GM19467 (cell line): ENCODE data around the gene DBH.
"Not testable (repeated sequence)": the region's sequence is repeated elsewhere in the genome, so short reads cannot be mapped to it uniquely, and the experiment has no call there.

Experiments used
- ATAC-seq: cut with Tn5 transposase; IDR thresholded peaks from one replicate; pipeline ENCODE4 v1.9.1; 2021; ENCODE audit warnings: mild to moderate bottlenecking, moderate library complexity; ENCODE audit not compliant: unreplicated experiment

The DBH gene

GRCh38 chr9:133664173-133665050 is 28.2 kb downstream of the DBH start:
- no peak for ATAC-seq

- ATAC-seq = no peak
Measured at GRCh38 chr9:133665096-133665495, 28.9 kb downstream of the DBH start.

- no peak for ATAC-seq
Measured at GRCh38 chr9:133665535-133665934, 29.4 kb downstream of the DBH start.

- no peak for ATAC-seq
Measured at GRCh38 chr9:133666387-133666786, 30.2 kb downstream of the DBH start.

GRCh38 chr9:133666845-133667244 is 30.7 kb downstream of the DBH start:
- ATAC-seq = no peak

GRCh38 chr9:133667759-133668450 is 31.7 kb downstream of the DBH start:
- ATAC-seq = no peak

GRCh38 chr9:133669182-133669801 is 33.1 kb downstream of the DBH start:
- ATAC-seq = no peak

- ATAC-seq = no peak
Measured at GRCh38 chr9:133670466-133670865, 34.3 kb downstream of the DBH start.

GRCh38 chr9:133671371-133671770 is 35.2 kb downstream of the DBH start:
- no peak for ATAC-seq

GRCh38 chr9:133672503-133673257 is 36.5 kb downstream of the DBH start:
- ATAC-seq = no peak

- no peak for ATAC-seq
Measured at GRCh38 chr9:133673258-133673655, 37.1 kb downstream of the DBH start.

GRCh38 chr9:133674091-133674490 is 37.9 kb downstream of the DBH start:
- ATAC-seq = no peak

- ATAC-seq = not testable (repeated sequence)
Measured at GRCh38 chr9:133675796-133676195, 39.6 kb downstream of the DBH start.

- no peak for ATAC-seq
Measured at GRCh38 chr9:133676450-133676849, 40.3 kb downstream of the DBH start.

- ATAC-seq = no peak
Measured at GRCh38 chr9:133677126-133678010, 41.2 kb downstream of the DBH start.

- no peak for ATAC-seq
Measured at GRCh38 chr9:133679056-133679455, 42.9 kb downstream of the DBH start.

- ATAC-seq = no peak
Measured at GRCh38 chr9:133679466-133680061, 43.4 kb downstream of the DBH start.

- ATAC-seq = no peak
Measured at GRCh38 chr9:133680250-133680975, 44.2 kb downstream of the DBH start.
